ENCODE data around the gene KLHL29.

GRCh38 chr2:23351388-23352141 lies 33.4 kb upstream of the KLHL29 start:
- peak in 1 of 3 donors; percentile 43 for TF ChIP-seq CTCF (IDR thresholded peaks at IDR 0.05)
- TF ChIP-seq POLR2A (IDR thresholded peaks at IDR 0.05) = no peak
